Measurements from ENCODE around the gene SMIM44. TPM values are rescaled to one million over a fixed set of nuclear protein-coding genes. Genes with fewer than 3 reads are reported as not detected.
A peak's percentile ranks its signal among the peaks of the same experiment; 100 is the strongest.

Gene SMIM44
- total RNA-seq, 1 donor from 2014 or later, result not detected

DNA sequence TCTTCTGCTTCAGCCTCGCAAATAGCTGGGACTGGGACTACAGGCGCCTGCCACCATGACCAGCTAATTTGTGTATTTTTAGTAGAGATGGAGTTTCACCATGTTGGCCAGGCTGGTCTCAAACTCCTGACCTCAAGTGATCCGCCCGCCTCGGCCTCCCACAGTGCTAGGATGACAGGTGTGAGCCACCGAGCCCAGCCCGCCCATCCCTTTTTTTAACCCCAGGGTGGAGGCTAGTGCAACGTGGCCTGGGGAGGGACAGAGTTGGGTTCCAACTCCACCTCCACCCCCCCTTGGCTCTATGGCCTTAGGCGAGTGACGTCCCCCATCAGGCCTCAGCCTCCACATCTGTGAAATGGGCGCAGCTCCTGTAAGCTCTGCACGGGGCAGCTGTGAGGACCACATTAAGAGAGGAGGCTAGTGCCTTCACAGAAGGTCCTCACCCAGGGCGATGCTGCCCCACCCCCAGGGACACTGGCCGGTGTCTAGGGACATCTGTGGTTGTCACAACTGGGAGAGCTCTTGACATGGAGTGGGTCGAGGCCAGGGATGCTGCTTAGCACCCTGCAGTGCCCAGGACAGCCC is 40.7 kb downstream of the SMIM44 start:
- no peak for DNase-seq
- peaks cover 1% of the 10 kb centered on the region for H3K27me3 Mint-ChIP-seq (ENCODE audit: unreplicated experiment)
- no peak overlapping the region for H3K27ac Mint-ChIP-seq (ENCODE audit: unreplicated experiment)
- no peaks in the 10 kb centered on the region for H3K36me3 Mint-ChIP-seq (ENCODE audit: unreplicated experiment)
- H3K4me3 Mint-ChIP-seq (ENCODE audit: unreplicated experiment), result no peak overlapping the region
- TF ChIP-seq, protein P1, sequence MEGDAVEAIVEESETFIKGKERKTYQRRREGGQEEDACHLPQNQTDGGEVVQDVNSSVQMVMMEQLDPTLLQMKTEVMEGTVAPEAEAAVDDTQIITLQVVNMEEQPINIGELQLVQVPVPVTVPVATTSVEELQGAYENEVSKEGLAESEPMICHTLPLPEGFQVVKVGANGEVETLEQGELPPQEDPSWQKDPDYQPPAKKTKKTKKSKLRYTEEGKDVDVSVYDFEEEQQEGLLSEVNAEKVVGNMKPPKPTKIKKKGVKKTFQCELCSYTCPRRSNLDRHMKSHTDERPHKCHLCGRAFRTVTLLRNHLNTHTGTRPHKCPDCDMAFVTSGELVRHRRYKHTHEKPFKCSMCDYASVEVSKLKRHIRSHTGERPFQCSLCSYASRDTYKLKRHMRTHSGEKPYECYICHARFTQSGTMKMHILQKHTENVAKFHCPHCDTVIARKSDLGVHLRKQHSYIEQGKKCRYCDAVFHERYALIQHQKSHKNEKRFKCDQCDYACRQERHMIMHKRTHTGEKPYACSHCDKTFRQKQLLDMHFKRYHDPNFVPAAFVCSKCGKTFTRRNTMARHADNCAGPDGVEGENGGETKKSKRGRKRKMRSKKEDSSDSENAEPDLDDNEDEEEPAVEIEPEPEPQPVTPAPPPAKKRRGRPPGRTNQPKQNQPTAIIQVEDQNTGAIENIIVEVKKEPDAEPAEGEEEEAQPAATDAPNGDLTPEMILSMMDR (IDR thresholded peaks at IDR 0.05; ENCODE audit: partially characterized antibody, unreplicated experiment), result no peak
- H3K9me3 Mint-ChIP-seq (ENCODE audit: unreplicated experiment), result peaks cover 2% of the 10 kb centered on the region
- peaks cover 9% of the 10 kb centered on the region for H3K4me1 Mint-ChIP-seq (ENCODE audit: low read depth, unreplicated experiment)

DNA sequence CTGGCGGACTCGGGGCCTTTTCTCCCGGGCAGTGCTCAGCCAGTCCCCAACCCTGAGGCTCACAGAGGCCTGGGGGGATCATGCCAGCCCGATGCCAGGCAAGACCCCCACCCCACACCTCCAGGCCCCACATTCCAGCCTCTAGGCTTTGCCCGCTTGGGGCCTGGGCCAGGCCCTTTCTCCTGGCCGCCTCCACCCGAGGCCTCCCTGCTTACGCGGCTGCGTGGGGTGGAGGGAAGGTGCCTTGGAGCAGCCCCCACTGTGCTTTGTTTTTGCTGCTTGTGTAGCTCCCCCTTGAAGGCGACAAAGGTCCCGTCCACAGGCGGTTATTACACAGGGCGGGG is 41.3 kb downstream of the SMIM44 start:
- H3K9me3 Mint-ChIP-seq (ENCODE audit: unreplicated experiment), result peaks cover 2% of the 10 kb centered on the region
- no peak for DNase-seq
- no peak overlapping the region for H3K27ac Mint-ChIP-seq (ENCODE audit: unreplicated experiment)
- TF ChIP-seq, protein P1 (IDR thresholded peaks at IDR 0.05; ENCODE audit: partially characterized antibody, unreplicated experiment), result no peak
- no peaks in the 10 kb centered on the region for H3K36me3 Mint-ChIP-seq (ENCODE audit: unreplicated experiment)
- H3K4me3 Mint-ChIP-seq (ENCODE audit: unreplicated experiment), result no peak overlapping the region
- peaks cover 1% of the 10 kb centered on the region for H3K27me3 Mint-ChIP-seq (ENCODE audit: unreplicated experiment)
- H3K4me1 Mint-ChIP-seq (ENCODE audit: low read depth, unreplicated experiment), result peaks cover 9% of the 10 kb centered on the region

DNA sequence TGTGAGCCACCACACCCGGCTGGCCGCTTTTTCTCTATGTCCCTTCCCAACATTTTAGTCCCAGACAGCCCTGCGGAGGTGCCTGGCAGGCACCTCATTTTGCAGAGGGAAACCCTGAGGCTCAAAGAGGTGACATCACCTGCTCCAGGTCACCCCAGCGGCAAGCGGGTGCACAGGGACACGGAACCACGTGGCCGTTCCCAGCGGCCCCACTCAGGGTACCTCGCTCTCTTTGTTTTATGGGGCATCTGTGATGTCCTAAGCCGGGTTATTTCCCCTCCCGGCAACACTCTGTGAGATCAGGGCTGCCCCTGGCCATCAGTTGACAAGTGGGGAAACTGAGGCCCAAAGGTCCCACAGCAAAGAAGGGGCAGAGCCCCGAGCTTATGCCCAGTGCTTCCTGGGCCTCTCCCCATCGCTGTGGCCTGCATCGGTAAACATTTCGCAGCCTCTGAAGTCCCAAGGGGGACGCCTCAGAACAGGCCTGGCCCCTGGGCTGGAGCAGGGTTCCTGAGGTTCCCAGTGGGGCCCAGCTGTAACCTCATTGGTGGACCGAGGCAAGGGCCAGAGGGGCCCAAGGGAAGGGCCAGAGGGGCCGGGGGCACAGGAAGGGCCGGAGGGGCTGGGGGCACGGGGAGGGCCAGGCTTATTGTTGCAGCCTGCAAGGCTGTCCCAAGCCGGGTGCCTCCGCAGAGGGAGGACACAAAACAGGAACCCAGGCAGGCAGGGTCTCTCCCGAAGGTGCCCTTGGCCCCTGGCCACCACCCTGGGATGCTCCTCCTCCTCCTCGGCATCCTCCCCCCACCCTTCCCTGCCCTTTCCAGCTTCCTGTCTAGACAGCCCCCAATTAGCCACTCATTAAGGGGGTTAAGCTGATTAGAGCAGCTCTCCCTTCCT is 41.9 kb downstream of the SMIM44 start:
- no peak for DNase-seq
- TF ChIP-seq, protein P1 (IDR thresholded peaks at IDR 0.05; ENCODE audit: partially characterized antibody, unreplicated experiment), result no peak
- no peaks in the 10 kb centered on the region for H3K36me3 Mint-ChIP-seq (ENCODE audit: unreplicated experiment)
- H3K27ac Mint-ChIP-seq (ENCODE audit: unreplicated experiment), result no peak overlapping the region
- peaks cover 2% of the 10 kb centered on the region for H3K9me3 Mint-ChIP-seq (ENCODE audit: unreplicated experiment)
- H3K4me1 Mint-ChIP-seq (ENCODE audit: low read depth, unreplicated experiment), result peaks cover 9% of the 10 kb centered on the region
- peaks cover 1% of the 10 kb centered on the region for H3K27me3 Mint-ChIP-seq (ENCODE audit: unreplicated experiment)
- H3K4me3 Mint-ChIP-seq (ENCODE audit: unreplicated experiment), result no peak overlapping the region

DNA sequence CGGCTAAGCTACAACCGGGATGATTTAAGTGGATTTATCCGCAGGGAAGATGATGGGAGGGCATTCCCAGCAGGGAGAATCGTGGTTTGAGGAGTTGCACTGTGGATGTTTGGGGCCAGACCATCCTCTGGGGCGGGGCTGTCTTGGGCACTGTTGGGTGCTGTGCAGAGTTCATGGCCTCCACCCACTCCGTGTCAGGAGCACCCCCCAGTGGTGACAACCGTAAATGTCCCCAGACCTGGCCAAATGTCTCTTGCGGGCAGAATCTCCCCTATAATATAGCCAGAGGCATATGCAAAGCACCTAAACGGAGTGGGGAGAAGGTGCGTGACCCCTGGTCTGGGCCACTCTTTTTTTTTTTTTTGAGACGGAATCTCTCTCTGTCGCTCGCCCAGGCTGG is 43.2 kb downstream of the SMIM44 start:
- peaks cover 9% of the 10 kb centered on the region for H3K4me1 Mint-ChIP-seq (ENCODE audit: low read depth, unreplicated experiment)
- peaks cover 2% of the 10 kb centered on the region for H3K9me3 Mint-ChIP-seq (ENCODE audit: unreplicated experiment)
- TF ChIP-seq, protein P1 (IDR thresholded peaks at IDR 0.05; ENCODE audit: partially characterized antibody, unreplicated experiment), result no peak
- H3K4me3 Mint-ChIP-seq (ENCODE audit: unreplicated experiment), result no peak overlapping the region
- peak; percentile 56 for DNase-seq
- H3K36me3 Mint-ChIP-seq (ENCODE audit: unreplicated experiment), result no peaks in the 10 kb centered on the region
- no peak overlapping the region for H3K27ac Mint-ChIP-seq (ENCODE audit: unreplicated experiment)
- peaks cover 1% of the 10 kb centered on the region for H3K27me3 Mint-ChIP-seq (ENCODE audit: unreplicated experiment)
